Thymus (tissue), 11 donors: Measurements from ENCODE around the gene ARMH1. TPM values are rescaled to one million over a fixed set of nuclear protein-coding genes. Genes with fewer than 3 reads are reported as not detected.

Experiments
- DNase-seq, 9 donors: peaks; one replicate each; pipeline ENCODE4 v3.0.0-alpha.2; 2013; ENCODE audit warnings: low spot score in 9 of 9, low read depth in 6 of 9, missing footprints in 1 of 9
- H3K27ac ChIP-seq, 2 donors: one replicate each; pipeline ENCODE4 v1.5.1; 2013; ENCODE audit warnings: control low read depth in 1 of 2, low read depth in 1 of 2, low read length in 1 of 2, mild to moderate bottlenecking in 1 of 2, moderate library complexity in 1 of 2
- H3K27me3 ChIP-seq, 2 donors: one replicate each; pipeline ENCODE4 v1.5.1; 2013; ENCODE audit warnings: low read length in 1 of 2; ENCODE audit not compliant: control insufficient read depth in 2 of 2, insufficient read depth in 1 of 2
- H3K36me3 ChIP-seq, 2 donors: one replicate each; pipeline ENCODE4 v1.5.1; 2013; ENCODE audit warnings: low read length in 1 of 2, mild to moderate bottlenecking in 1 of 2, moderate library complexity in 1 of 2; ENCODE audit not compliant: control insufficient read depth in 2 of 2, insufficient read depth in 2 of 2
- H3K4me1 ChIP-seq, 2 donors: one replicate each; pipeline ENCODE4 v1.5.1; 2013; ENCODE audit warnings: low read length in 2 of 2; ENCODE audit not compliant: control insufficient read depth in 2 of 2, insufficient read depth in 2 of 2
- H3K4me3 ChIP-seq, 2 donors: one replicate each; pipeline ENCODE4 v1.5.1; 2013; ENCODE audit warnings: low read length in 2 of 2, control low read depth in 1 of 2, mild to moderate bottlenecking in 1 of 2
- H3K9me3 ChIP-seq, 2 donors: one replicate each; pipeline ENCODE4 v1.5.1; 2013; ENCODE audit warnings: low read length in 1 of 2, mild to moderate bottlenecking in 1 of 2; ENCODE audit not compliant: control insufficient read depth in 2 of 2, insufficient read depth in 1 of 2
- WGBS: extraction: QIAGEN DNeasy Blood & Tissue Kit; methylation state at CpG from one replicate; pipeline ENCODE4 v1.1.7; 2013; 5-methylcytosine and 5-hydroxymethylcytosine counted together
- polyA plus RNA-seq: library from polyadenylated mRNA; stranded (reverse); fragments of 200-250 nt; gene quantifications from one replicate; pipeline ENCODE4 v1.2.3, GENCODE V29; 2013
- total RNA-seq: library from RNA; stranded (reverse); fragments of 120-200 nt; gene quantifications from one replicate; pipeline ENCODE4 v1.2.4, GENCODE V29; 2013
- donor health status: healthy.

The ARMH1 gene
- total and polyA plus RNA-seq, 2 donors = 47.7 to 577 TPM

- Histone ChIP-seq H3K27me3 (no peaks in the 10 kb centered on the region), H3K36me3 (peaks cover 0 to 7% of the 10 kb centered on the region in 2 donors)
Observed at GRCh38 chr1:44721485-44722361, 47.2 kb downstream of the ARMH1 start.

DNA sequence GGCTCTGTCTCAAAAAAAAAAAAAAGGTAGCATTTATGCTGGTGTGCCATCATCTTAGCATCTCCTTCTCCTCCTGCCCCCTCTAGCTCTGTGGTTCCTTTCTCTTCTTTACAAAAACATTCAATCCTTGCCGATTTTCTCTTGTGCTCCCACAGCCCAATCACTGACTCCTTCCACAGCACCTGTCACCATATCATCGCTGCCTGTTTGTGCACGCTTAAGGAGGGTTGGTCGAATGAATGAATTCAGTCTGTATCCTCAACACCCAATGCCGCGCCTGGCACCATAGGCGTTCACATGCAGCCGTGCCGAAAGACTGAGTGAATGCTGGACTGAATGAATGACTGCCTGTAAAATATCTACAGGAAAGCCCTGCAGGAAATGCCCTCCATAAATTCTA lies 48.5 kb downstream of the ARMH1 start:
- Histone ChIP-seq H3K9me3 (no peaks in the 10 kb centered on the region), H3K4me3 (peak overlapping the region; percentile 37), H3K4me1 (peaks cover 9 to 50% of the 10 kb centered on the region in 2 donors), H3K36me3 (peaks cover 0 to 7% of the 10 kb centered on the region in 2 donors), H3K27ac (peak overlapping the region; percentile 22 to 44), H3K27me3 (no peaks in the 10 kb centered on the region)
- 15% methylated on average over 9 of the region's 9 CpGs for WGBS
- DNase-seq = peak in 1 of 9 donors; percentile 37

More at GRCh38 chr1:44721485-44722361, 47.2 kb downstream of the ARMH1 start:
- peak overlapping the region in 1 of 2 donors; percentile 25 for H3K4me3 ChIP-seq
- WGBS = 12% methylated on average over 14 of the region's 14 CpGs
- H3K27ac ChIP-seq = peak overlapping the region; percentile 82 to 95
- no peaks in the 10 kb centered on the region for H3K9me3 ChIP-seq
- peak in 7 of 9 donors; percentile 63 to 87 (median 70) for DNase-seq
- H3K4me1 ChIP-seq = peaks cover 11 to 56% of the 10 kb centered on the region in 2 donors

- Histone ChIP-seq H3K36me3 (peaks cover 0 to 7% of the 10 kb centered on the region in 2 donors), H3K9me3 (no peaks in the 10 kb centered on the region), H3K4me3 (peak overlapping the region; percentile 37), H3K27me3 (no peaks in the 10 kb centered on the region), H3K4me1 (peaks cover 9 to 53% of the 10 kb centered on the region in 2 donors), H3K27ac (peak overlapping the region; percentile 44 to 80)
- 46% methylated on average over 28 of the region's 28 CpGs for WGBS
- peak in 1 of 9 donors; percentile 57 for DNase-seq
Observed at GRCh38 chr1:44723496-44724295, 49.2 kb downstream of the ARMH1 start.

DNA sequence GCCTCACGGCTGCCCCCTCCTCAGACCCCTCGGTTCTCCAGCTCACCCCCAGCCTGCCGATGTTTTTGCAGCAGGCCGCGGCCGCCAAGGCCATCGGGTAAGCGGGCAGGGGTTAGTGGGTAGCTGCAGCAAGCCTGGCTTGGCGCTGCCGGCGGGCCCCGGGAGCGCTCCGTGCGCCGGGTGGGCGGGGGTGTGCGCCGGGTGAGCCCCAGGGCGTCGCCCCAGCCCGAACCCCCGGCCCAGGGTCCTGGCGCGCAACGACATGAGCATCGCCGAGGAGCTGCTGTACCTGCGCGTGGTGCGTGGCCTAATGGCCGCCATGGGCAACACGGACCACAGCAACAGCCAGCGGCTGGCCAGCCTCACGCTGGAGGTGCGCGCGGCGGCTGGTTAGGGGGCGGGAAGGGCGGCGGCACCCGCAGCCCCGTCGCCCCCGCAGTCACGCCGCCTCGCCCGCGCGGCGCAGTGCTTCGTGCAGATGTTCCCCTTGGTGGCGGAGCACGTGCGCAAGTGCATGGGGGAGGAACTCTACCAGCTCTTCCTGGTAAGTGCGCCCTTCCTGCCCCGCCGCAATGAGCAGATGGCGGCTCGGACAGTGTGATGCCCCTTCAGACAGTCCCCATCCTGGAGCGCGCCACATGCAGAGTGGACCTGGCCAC lies 49.9 kb downstream of the ARMH1 start:
- Histone ChIP-seq H3K36me3 (peaks cover 0 to 7% of the 10 kb centered on the region in 2 donors), H3K27me3 (no peaks in the 10 kb centered on the region), H3K27ac (peak overlapping the region; percentile 44 to 80), H3K4me3 (peak overlapping the region; percentile 37), H3K9me3 (no peaks in the 10 kb centered on the region), H3K4me1 (peaks cover 7 to 51% of the 10 kb centered on the region in 2 donors)
- DNase-seq = no peak
- WGBS = 94% methylated on average over 64 of the region's 64 CpGs

- peaks cover 5 to 51% of the 10 kb centered on the region in 2 donors for H3K4me1 ChIP-seq
- no peak overlapping the region for H3K4me3 ChIP-seq
- no peaks in the 10 kb centered on the region for H3K9me3 ChIP-seq
- H3K36me3 ChIP-seq = peaks cover 0 to 7% of the 10 kb centered on the region in 2 donors
- WGBS = 90% methylated on average over 27 of the region's 27 CpGs
- no peaks in the 10 kb centered on the region for H3K27me3 ChIP-seq
- no peak for DNase-seq
- H3K27ac ChIP-seq = peak overlapping the region in 1 of 2 donors; percentile 60
Observed at GRCh38 chr1:44724955-44725698, 50.6 kb downstream of the ARMH1 start.

DNA sequence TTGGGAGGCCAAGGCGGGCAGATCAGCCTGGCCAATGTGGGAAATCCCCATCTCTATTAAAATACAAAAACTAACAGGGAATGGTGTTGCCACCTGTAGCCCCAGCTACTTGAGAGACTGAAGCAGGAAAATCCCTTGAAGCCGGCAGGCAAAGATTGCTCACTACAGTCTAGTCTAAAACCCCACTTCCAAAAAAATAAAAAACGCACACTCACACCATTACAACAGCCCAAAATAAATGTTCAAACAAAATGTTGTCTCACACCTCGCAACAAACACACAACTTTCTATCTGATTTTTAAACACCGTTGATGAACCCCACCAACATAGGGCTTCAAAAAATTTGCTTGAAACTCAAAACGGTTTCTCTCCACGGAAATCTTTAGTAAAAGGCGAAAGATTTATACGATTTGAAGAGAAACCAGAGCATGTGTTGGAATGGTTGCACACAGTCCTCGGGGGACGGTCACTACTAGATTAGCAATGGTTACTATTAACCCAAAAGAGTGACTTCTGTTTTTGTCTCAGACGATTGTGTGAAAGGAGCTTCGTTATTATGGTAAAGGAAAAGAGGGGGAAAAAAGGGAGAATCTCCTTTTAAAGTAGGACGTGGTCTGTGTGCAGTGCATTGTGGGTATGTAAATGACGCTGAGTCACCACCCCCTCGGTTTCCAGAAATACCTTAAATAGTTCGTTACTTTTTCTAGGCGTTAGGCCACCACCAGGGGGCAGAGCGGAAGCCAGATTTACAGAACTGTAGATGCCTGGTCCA lies 56.4 kb downstream of the ARMH1 start, which contains the start of gene RNU5D-1:
Gene RNU5D-1, minus strand, starts transcription at position 430 of the 772 bp plus-strand sequence.
- Histone ChIP-seq H3K9me3 (no peaks in the 10 kb centered on the region), H3K36me3 (no peaks in the 10 kb centered on the region), H3K4me3 (peak within 1 kb of the TSS; percentile 34 to 56), H3K27ac (peak within 1 kb of the TSS; percentile 95 to 99), H3K4me1 (peaks cover 4 to 34% of the 10 kb centered on the region in 2 donors), H3K27me3 (no peaks in the 10 kb centered on the region)
- DNase-seq = peak; percentile 80 to 97 (median 94)
- 2% methylated on average over 19 of the region's 19 CpGs for WGBS

DNA sequence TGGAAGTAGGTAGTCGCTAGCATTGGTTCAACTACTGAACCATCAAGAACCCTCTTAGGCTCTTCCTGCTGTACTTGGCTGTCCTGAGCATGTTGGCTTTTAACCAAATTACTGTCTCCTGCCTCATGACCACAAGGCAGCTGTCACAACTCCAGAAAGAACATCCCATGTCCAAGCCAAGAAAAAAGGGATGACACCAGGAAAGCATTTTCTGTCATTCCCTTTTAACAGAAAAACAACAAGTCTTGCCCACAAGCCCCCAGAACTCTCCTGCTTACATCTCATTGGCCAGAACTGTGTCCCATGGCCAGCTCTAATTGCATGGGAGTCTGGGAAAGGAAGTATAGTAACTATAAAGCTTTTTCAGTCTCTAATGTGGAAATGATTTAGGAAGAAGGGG lies 58.9 kb downstream of the ARMH1 start:
- no peaks in the 10 kb centered on the region for H3K9me3 ChIP-seq
- no peak overlapping the region for H3K4me3 ChIP-seq
- H3K36me3 ChIP-seq = no peaks in the 10 kb centered on the region
- H3K27ac ChIP-seq = peak overlapping the region in 1 of 2 donors; percentile 5
- 83% methylated on average over 1 of the region's 1 CpG for WGBS
- H3K27me3 ChIP-seq = no peaks in the 10 kb centered on the region
- H3K4me1 ChIP-seq = peaks cover 4 to 30% of the 10 kb centered on the region in 2 donors
- DNase-seq = no peak

DNA sequence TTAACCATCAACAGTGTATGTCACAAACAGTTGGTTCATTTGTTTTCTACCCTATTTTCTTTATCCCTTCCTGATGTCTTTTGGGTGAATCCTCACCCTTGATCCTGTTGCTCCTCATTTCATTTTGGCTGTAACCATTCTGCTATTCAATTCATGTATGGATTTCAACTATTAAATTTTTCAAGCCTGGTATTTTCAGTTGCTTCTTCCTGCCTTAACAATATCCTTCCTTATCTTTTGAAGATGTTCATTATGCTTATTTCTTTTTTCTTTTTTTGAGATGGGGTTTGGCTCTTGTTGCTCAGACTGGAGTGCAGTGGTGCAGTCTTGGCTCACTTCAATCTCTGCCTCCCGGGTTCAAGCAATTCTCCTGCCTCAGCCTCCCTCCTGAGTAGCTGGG lies 59.3 kb downstream of the ARMH1 start:
- Histone ChIP-seq H3K9me3 (no peaks in the 10 kb centered on the region), H3K27ac (no peak overlapping the region), H3K36me3 (no peaks in the 10 kb centered on the region), H3K4me1 (peaks cover 4 to 29% of the 10 kb centered on the region in 2 donors), H3K4me3 (no peak overlapping the region), H3K27me3 (no peaks in the 10 kb centered on the region)
- DNase-seq = no peak
- 98% methylated on average over 1 of the region's 1 CpG for WGBS
